ENCODE results near the gene VDR.

- TF ChIP-seq POLR2A (IDR thresholded peaks at IDR 0.05) (peak in 1 of 2 donors; percentile 8), CTCF (IDR thresholded peaks at IDR 0.05) (peak in 2 of 6 experiments; percentile 11 to 17)
Observed at GRCh38 chr12:47817272-47818006, 87.4 kb downstream of the VDR start.

Measured in adrenal gland (tissue), 5 donors.